Sigmoid colon (tissue), 4 donors: Measurements from ENCODE around the gene TRPC1.

ENCODE experiments used
- EP300 ChIP-seq, 4 donors: sonication (generic); formaldehyde crosslinking; IDR thresholded peaks; one replicate each; pipeline ENCODE4 v1.6.1; 2017; ENCODE audit warnings: antibody characterized with exemption in 4 of 4
- POLR2A ChIP-seq, 2 donors: fragments of 450-650 bp; IDR thresholded peaks; one replicate each; pipeline ENCODE4 v1.6.1; 2016; ENCODE audit warnings: antibody characterized with exemption in 2 of 2, mild to moderate bottlenecking in 2 of 2, moderate library complexity in 2 of 2
- POLR2AphosphoS5 ChIP-seq, 4 donors: sonication (generic); formaldehyde crosslinking; IDR thresholded peaks; one replicate each; pipeline ENCODE4 v1.6.1; 2017; ENCODE audit warnings: antibody characterized with exemption in 4 of 4
- TF ChIP-seq, protein P1 (sequence below), 4 experiments: fragments of 450-650 bp in 3 of 4; fragments of 200-600 bp in 1 of 4; IDR thresholded peaks; one replicate each; pipeline ENCODE4 v1.5.1; 2016 to 2019; ENCODE audit warnings: antibody characterized with exemption in 4 of 4, mild to moderate bottlenecking in 3 of 4, moderate library complexity in 2 of 4

GRCh38 chr3:142746646-142747045, 22.8 kb downstream of the TRPC1 start:
- TF ChIP-seq, protein P1, sequence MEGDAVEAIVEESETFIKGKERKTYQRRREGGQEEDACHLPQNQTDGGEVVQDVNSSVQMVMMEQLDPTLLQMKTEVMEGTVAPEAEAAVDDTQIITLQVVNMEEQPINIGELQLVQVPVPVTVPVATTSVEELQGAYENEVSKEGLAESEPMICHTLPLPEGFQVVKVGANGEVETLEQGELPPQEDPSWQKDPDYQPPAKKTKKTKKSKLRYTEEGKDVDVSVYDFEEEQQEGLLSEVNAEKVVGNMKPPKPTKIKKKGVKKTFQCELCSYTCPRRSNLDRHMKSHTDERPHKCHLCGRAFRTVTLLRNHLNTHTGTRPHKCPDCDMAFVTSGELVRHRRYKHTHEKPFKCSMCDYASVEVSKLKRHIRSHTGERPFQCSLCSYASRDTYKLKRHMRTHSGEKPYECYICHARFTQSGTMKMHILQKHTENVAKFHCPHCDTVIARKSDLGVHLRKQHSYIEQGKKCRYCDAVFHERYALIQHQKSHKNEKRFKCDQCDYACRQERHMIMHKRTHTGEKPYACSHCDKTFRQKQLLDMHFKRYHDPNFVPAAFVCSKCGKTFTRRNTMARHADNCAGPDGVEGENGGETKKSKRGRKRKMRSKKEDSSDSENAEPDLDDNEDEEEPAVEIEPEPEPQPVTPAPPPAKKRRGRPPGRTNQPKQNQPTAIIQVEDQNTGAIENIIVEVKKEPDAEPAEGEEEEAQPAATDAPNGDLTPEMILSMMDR (IDR thresholded peaks at IDR 0.05), result no peak
- TF ChIP-seq POLR2AphosphoS5 (IDR thresholded peaks at IDR 0.05), result no peak
- no peak for TF ChIP-seq POLR2A (IDR thresholded peaks at IDR 0.05)
- no peak for TF ChIP-seq EP300 (IDR thresholded peaks at IDR 0.05)
